ENCODE data around the gene ATF3.
"Not testable (repeated sequence)": the region's sequence is repeated elsewhere in the genome, so short reads cannot be mapped to it uniquely, and the experiment has no call there.

The ATF3 gene

GRCh38 chr1:212655668-212656440 lies 47.3 kb downstream of the ATF3 start:
- no peak for DNase-seq

GRCh38 chr1:212656730-212657129 lies 48.2 kb downstream of the ATF3 start:
- no peak for DNase-seq

GRCh38 chr1:212658250-212658649 lies 49.7 kb downstream of the ATF3 start:
- DNase-seq: not testable (repeated sequence)

GRCh38 chr1:212664409-212665199 lies 56.0 kb downstream of the ATF3 start:
- no peak for DNase-seq

GRCh38 chr1:212665241-212666115 lies 56.9 kb downstream of the ATF3 start:
- peak; percentile 54 to 70 (median 67) for DNase-seq

GRCh38 chr1:212666116-212666775 lies 57.7 kb downstream of the ATF3 start:
- no peak for DNase-seq

GRCh38 chr1:212667223-212668139 lies 58.9 kb downstream of the ATF3 start:
- DNase-seq: no peak

- no peak for DNase-seq
Observed at GRCh38 chr1:212668477-212668876, 59.9 kb downstream of the ATF3 start.

GRCh38 chr1:212669102-212669501 lies 60.5 kb downstream of the ATF3 start:
- no peak for DNase-seq

GRCh38 chr1:212669600-212669999 lies 61.0 kb downstream of the ATF3 start:
- DNase-seq: no peak

GRCh38 chr1:212670301-212670700 lies 61.7 kb downstream of the ATF3 start:
- no peak for DNase-seq
